DND-41 (cell line): Measurements from ENCODE around the gene IQCH.
A peak's percentile ranks its signal among the peaks of the same experiment; 100 is the strongest.

Source experiments
- ATAC-seq: fragments of 200-7000 bp; cut with Tn5 transposase; 3 replicates; pipeline ENCODE4 v1.9.1; 2021; ENCODE audit warnings: low read depth; ENCODE audit not compliant: insufficient read depth
- DNase-seq: peaks from one replicate; pipeline ENCODE4 v3.0.0-alpha.2; 2020
- H2AFZ ChIP-seq: 2 replicates; pipeline ENCODE4 v1.6.0; 2012; ENCODE audit warnings: low read depth, low read length
- H3K27ac ChIP-seq: 2 replicates; pipeline ENCODE4 v1.5.1; 2012; ENCODE audit warnings: low read length, inconsistent platforms
- H3K27me3 ChIP-seq: fragments of 200-600 bp; sonication (generic); 2 replicates; pipeline ENCODE4 v1.6.0; 2012; ENCODE audit warnings: low read length, mild to moderate bottlenecking, inconsistent platforms; ENCODE audit not compliant: insufficient read depth, poor library complexity
- H3K36me3 ChIP-seq: 2 replicates; pipeline ENCODE4 v1.5.1; 2012; ENCODE audit warnings: low read length, inconsistent platforms; ENCODE audit not compliant: insufficient read depth
- H3K4me1 ChIP-seq: 2 replicates; pipeline ENCODE4 v1.5.1; 2012; ENCODE audit warnings: mild to moderate bottlenecking, low read length; ENCODE audit not compliant: insufficient read depth
- H3K4me2 ChIP-seq: 2 replicates; pipeline ENCODE4 v1.6.0; 2012; ENCODE audit warnings: mild to moderate bottlenecking, moderate library complexity, low read length, inconsistent platforms; ENCODE audit not compliant: insufficient read depth
- H3K4me3 ChIP-seq, 2 experiments: fragments of 200-600 bp in 1 of 2; shearing (Covaris generic) in 1 of 2; 2 replicates each; pipeline ENCODE4 v1.5.1; 2012 to 2016; ENCODE audit warnings: inconsistent platforms in 2 of 2, low read length in 2 of 2, mild to moderate bottlenecking in 2 of 2, low read depth in 1 of 2, moderate library complexity in 1 of 2
- H3K79me2 ChIP-seq: 2 replicates; pipeline ENCODE4 v1.6.0; 2012; ENCODE audit warnings: low read length, inconsistent platforms; ENCODE audit not compliant: insufficient read depth
- H3K9ac ChIP-seq: 2 replicates; pipeline ENCODE4 v1.6.0; 2012; ENCODE audit warnings: low read depth, mild to moderate bottlenecking, inconsistent platforms, low read length, moderate library complexity
- H3K9me3 ChIP-seq: 2 replicates; pipeline ENCODE4 v1.5.1; 2012; ENCODE audit warnings: low read length, moderate library complexity, mild to moderate bottlenecking, inconsistent platforms; ENCODE audit not compliant: insufficient read depth, severe bottlenecking
- H4K20me1 ChIP-seq: 2 replicates; pipeline ENCODE4 v1.6.0; 2012; ENCODE audit warnings: low read length; ENCODE audit not compliant: insufficient read depth
- CTCF ChIP-seq: IDR thresholded peaks from 2 replicates; pipeline ENCODE4 v1.5.1; 2012; ENCODE audit warnings: borderline replicate concordance, low read length, moderate library complexity, mild to moderate bottlenecking; ENCODE audit not compliant: poor library complexity, severe bottlenecking; ENCODE audit errors: extremely low read depth
- EZH2 ChIP-seq: IDR thresholded peaks from 3 replicates; pipeline ENCODE4 v1.6.1; 2012; ENCODE audit warnings: borderline replicate concordance, low read depth, mild to moderate bottlenecking, moderate library complexity, low read length, inconsistent platforms; ENCODE audit not compliant: severe bottlenecking

Gene IQCH

GRCh38 chr15:67544475-67544874 lies 289.9 kb downstream of the IQCH start:
- Histone ChIP-seq H3K79me2 (peaks cover 51% of the 10 kb centered on the region), H3K9ac (peak overlapping the region; percentile 95; the same call in 1 of the 2 replicates), H3K9me3 (no peaks in the 10 kb centered on the region), H3K36me3 (peaks cover 24% of the 10 kb centered on the region), H3K4me2 (peak overlapping the region; percentile 95), H3K4me1 (peaks cover 31% of the 10 kb centered on the region), H4K20me1 (no peaks in the 10 kb centered on the region), H3K27me3 (no peaks in the 10 kb centered on the region), H3K4me3 (peak overlapping the region in 1 of 2 experiments; percentile 20; a peak in 1 of 4 replicates), H2AFZ (no peak overlapping the region), H3K27ac (no peak overlapping the region)
- ATAC-seq, result no peak
- DNase-seq, result no peak
- TF ChIP-seq CTCF (no peak), EZH2 (no peak)

- peaks cover 55% of the 10 kb centered on the region for H3K79me2 ChIP-seq
- no peaks in the 10 kb centered on the region for H3K9me3 ChIP-seq
- H3K4me1 ChIP-seq, result peaks cover 27% of the 10 kb centered on the region
- no peaks in the 10 kb centered on the region for H3K27me3 ChIP-seq
- H2AFZ ChIP-seq, result no peak overlapping the region
- H3K36me3 ChIP-seq, result peaks cover 33% of the 10 kb centered on the region
- H3K27ac ChIP-seq, result no peak overlapping the region
- no peak for DNase-seq
- H3K4me2 ChIP-seq, result peak overlapping the region; percentile 95; the same call in 1 of the 2 replicates
- no peaks in the 10 kb centered on the region for H4K20me1 ChIP-seq
- H3K9ac ChIP-seq, result no peak overlapping the region
- ATAC-seq, result no peak
- H3K4me3 ChIP-seq, result no peak overlapping the region
- TF ChIP-seq EZH2, result no peak
- TF ChIP-seq CTCF, result no peak
These were observed 291.3 kb downstream of the IQCH start for GRCh38 chr15:67545864-67546263.

GRCh38 chr15:67547064-67547463 lies 292.5 kb downstream of the IQCH start:
- Histone ChIP-seq H3K27me3 (no peaks in the 10 kb centered on the region), H3K9ac (no peak overlapping the region), H3K79me2 (peaks cover 52% of the 10 kb centered on the region), H3K9me3 (no peaks in the 10 kb centered on the region), H3K4me3 (no peak overlapping the region), H3K4me2 (no peak overlapping the region), H4K20me1 (no peaks in the 10 kb centered on the region), H2AFZ (no peak overlapping the region), H3K36me3 (peaks cover 40% of the 10 kb centered on the region), H3K4me1 (peaks cover 21% of the 10 kb centered on the region), H3K27ac (no peak overlapping the region)
- no peak for DNase-seq
- TF ChIP-seq EZH2 (no peak), CTCF (no peak)
- ATAC-seq, result no peak

GRCh38 chr15:67547836-67548235 lies 293.2 kb downstream of the IQCH start:
- DNase-seq (no peak), ATAC-seq (no peak)
- H3K9ac ChIP-seq, result no peak overlapping the region
- H3K79me2 ChIP-seq, result peaks cover 45% of the 10 kb centered on the region
- H3K9me3 ChIP-seq, result no peaks in the 10 kb centered on the region
- no peaks in the 10 kb centered on the region for H4K20me1 ChIP-seq
- no peak overlapping the region for H2AFZ ChIP-seq
- no peak overlapping the region for H3K4me3 ChIP-seq
- no peaks in the 10 kb centered on the region for H3K27me3 ChIP-seq
- no peak overlapping the region for H3K4me2 ChIP-seq
- H3K36me3 ChIP-seq, result peaks cover 40% of the 10 kb centered on the region
- H3K27ac ChIP-seq, result no peak overlapping the region
- H3K4me1 ChIP-seq, result peaks cover 21% of the 10 kb centered on the region
- TF ChIP-seq EZH2, result no peak
- TF ChIP-seq CTCF, result no peak
